ENCODE measurements around the gene MRM2. TPM values are rescaled to one million over a fixed set of nuclear protein-coding genes. Genes with fewer than 3 reads are reported as not detected.

Gene MRM2
- total RNA-seq, 1 experiment from 2014 or later, result 34.7 TPM

DNA sequence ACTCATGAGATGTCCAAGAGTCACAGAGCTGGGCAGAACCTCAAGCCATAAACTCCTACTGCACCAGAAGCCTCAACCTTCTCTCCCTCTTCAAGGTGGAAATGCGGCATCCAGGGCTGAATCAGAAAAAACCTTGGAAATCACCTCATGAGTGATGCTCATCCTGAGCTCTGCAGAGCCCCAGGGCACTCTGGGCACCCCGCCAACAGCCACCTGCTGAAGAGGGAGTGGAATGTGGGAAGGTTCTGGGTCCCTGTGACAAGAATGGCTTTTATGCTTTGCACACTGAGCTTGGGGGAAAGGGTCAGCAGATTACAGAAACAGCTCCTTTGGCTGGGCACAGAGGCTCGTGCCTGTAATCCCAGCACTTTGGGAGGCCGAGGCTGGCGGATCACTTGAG, 18.8 kb upstream of the MRM2 start:
- TF ChIP-seq, protein P1, sequence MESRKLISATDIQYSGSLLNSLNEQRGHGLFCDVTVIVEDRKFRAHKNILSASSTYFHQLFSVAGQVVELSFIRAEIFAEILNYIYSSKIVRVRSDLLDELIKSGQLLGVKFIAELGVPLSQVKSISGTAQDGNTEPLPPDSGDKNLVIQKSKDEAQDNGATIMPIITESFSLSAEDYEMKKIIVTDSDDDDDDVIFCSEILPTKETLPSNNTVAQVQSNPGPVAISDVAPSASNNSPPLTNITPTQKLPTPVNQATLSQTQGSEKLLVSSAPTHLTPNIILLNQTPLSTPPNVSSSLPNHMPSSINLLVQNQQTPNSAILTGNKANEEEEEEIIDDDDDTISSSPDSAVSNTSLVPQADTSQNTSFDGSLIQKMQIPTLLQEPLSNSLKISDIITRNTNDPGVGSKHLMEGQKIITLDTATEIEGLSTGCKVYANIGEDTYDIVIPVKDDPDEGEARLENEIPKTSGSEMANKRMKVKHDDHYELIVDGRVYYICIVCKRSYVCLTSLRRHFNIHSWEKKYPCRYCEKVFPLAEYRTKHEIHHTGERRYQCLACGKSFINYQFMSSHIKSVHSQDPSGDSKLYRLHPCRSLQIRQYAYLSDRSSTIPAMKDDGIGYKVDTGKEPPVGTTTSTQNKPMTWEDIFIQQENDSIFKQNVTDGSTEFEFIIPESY (IDR thresholded peaks at IDR 0.05; ENCODE audit: extremely low read depth, insufficient replicate concordance, low read length), result no peak
- no peak for TF ChIP-seq CBX3 (IDR thresholded peaks at IDR 0.05; ENCODE audit: low read depth)
- no peak for TF ChIP-seq ZFX (IDR thresholded peaks at IDR 0.05)
- TF ChIP-seq ELF1 (IDR thresholded peaks at IDR 0.05; ENCODE audit: borderline replicate concordance, low read depth), result no peak
- no peak overlapping the region for H2AFZ ChIP-seq (ENCODE audit: low read depth, low read length, poor library complexity, severe bottlenecking)
- ChIA-PET POLR2A (no interaction called here), CTCF (no interaction called here), RAD21 (ENCODE audit: low non-redundant PET in 1 of 2, low total read pairs in 2 of 2, uncharacterized antibody in 2 of 2, unreplicated experiment in 2 of 2) (no interaction called here)
- H3K4me3 ChIP-seq (replicated peaks in 1 of 2; ENCODE audit: low read depth in 1 of 2, low read length in 2 of 2), result no peak overlapping the region
- no TSS peak for BruUV-seq (replicated peaks)
- H3K27me3 ChIP-seq (ENCODE audit: insufficient read depth, low read length), result no peaks in the 10 kb centered on the region
- H3K9me2 ChIP-seq (ENCODE audit: insufficient read depth), result no peaks in the 10 kb centered on the region
- no peaks in the 10 kb centered on the region for H3K79me2 ChIP-seq (ENCODE audit: insufficient read depth, low read length)
- H3K27ac ChIP-seq (ENCODE audit: low read depth, low read length), result no peak overlapping the region
- DNase-seq (ENCODE audit: low read depth, low spot score) (no peak), ATAC-seq (peak; percentile 48; the same call in 1 of the 2 replicates)
- no peaks in the 10 kb centered on the region for H3K9me3 ChIP-seq (ENCODE audit: control insufficient read depth in 1 of 2, insufficient read depth in 1 of 2, low read depth in 1 of 2, low read length in 2 of 2)
- intact Hi-C loops (cut with micrococcal nuclease), result no loop called here
- H3K9ac ChIP-seq (ENCODE audit: low read length), result no peak overlapping the region
- H3K36me3 ChIP-seq (ENCODE audit: control insufficient read depth in 1 of 2, insufficient read depth in 2 of 2, low read length in 2 of 2), result no peaks in the 10 kb centered on the region; a peak in 1 of 4 replicates
- no peaks in the 10 kb centered on the region for H4K20me1 ChIP-seq (ENCODE audit: insufficient read depth)
- H3K4me2 ChIP-seq (ENCODE audit: low read length), result no peak overlapping the region
- peaks cover 6 to 8% of the 10 kb centered on the region in 2 experiments; a peak in 3 of 4 replicates for H3K4me1 ChIP-seq (ENCODE audit: control insufficient read depth in 1 of 2, insufficient read depth in 2 of 2, low read length in 2 of 2)

DNA sequence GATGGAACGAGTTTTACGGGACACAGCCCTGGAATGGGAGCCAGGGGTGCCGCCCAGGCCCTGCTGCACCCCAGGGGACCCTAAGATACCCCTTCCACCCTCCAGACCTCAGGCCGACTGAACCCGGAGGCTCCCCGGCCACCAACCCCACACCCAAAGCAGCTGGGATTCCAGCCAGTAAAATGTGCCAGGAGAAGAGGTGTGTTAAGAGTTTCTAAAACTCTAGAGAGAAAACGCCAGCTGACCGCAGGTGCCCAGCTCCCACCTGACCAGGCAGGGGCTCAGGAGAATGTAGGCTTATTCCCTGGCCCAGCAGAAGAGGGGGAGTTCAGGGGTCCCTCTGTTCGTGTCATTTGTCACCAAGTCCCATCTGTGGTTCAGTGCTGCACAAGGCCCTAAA, 17.5 kb upstream of the MRM2 start:
- H3K27ac ChIP-seq (ENCODE audit: low read depth, low read length), result no peak overlapping the region
- no peaks in the 10 kb centered on the region; a peak in 1 of 4 replicates for H3K36me3 ChIP-seq (ENCODE audit: control insufficient read depth in 1 of 2, insufficient read depth in 2 of 2, low read length in 2 of 2)
- RAD21 ChIA-PET (ENCODE audit: low non-redundant PET in 1 of 2, low total read pairs in 2 of 2, uncharacterized antibody in 2 of 2, unreplicated experiment in 2 of 2), result no interaction called here
- H3K9me2 ChIP-seq (ENCODE audit: insufficient read depth), result no peaks in the 10 kb centered on the region
- TF ChIP-seq ELF1 (IDR thresholded peaks at IDR 0.05; ENCODE audit: borderline replicate concordance, low read depth), result no peak
- no peak for TF ChIP-seq CEBPB (IDR thresholded peaks at IDR 0.05; ENCODE audit: low read depth)
- TF ChIP-seq CBX3 (IDR thresholded peaks at IDR 0.05; ENCODE audit: low read depth), result no peak
- no peak for TF ChIP-seq EZH2phosphoT487 (IDR thresholded peaks at IDR 0.05; ENCODE audit: borderline replicate concordance)
- no peak for TF ChIP-seq ZNF274 (IDR thresholded peaks at IDR 0.05; ENCODE audit: low read depth, low read length)
- TF ChIP-seq POLR2AphosphoS5 (IDR thresholded peaks at IDR 0.05; ENCODE audit: low read depth, low read length), result no peak
- no peak for TF ChIP-seq ZFX (IDR thresholded peaks at IDR 0.05)
- H3K4me2 ChIP-seq (ENCODE audit: low read length), result no peak overlapping the region
- no peak overlapping the region for H2AFZ ChIP-seq (ENCODE audit: low read depth, low read length, poor library complexity, severe bottlenecking)
- CTCF ChIA-PET, result no interaction called here
- H3K27me3 ChIP-seq (ENCODE audit: insufficient read depth, low read length), result no peaks in the 10 kb centered on the region
- POLR2A ChIA-PET, result no interaction called here
- H3K9me3 ChIP-seq (ENCODE audit: control insufficient read depth in 1 of 2, insufficient read depth in 1 of 2, low read depth in 1 of 2, low read length in 2 of 2), result no peaks in the 10 kb centered on the region
- no peak overlapping the region for H3K9ac ChIP-seq (ENCODE audit: low read length)
- peaks cover 6 to 15% of the 10 kb centered on the region in 2 experiments; a peak in 3 of 4 replicates for H3K4me1 ChIP-seq (ENCODE audit: control insufficient read depth in 1 of 2, insufficient read depth in 2 of 2, low read length in 2 of 2)
- no peaks in the 10 kb centered on the region for H3K79me2 ChIP-seq (ENCODE audit: insufficient read depth, low read length)
- no TSS peak for BruUV-seq (replicated peaks)
- H3K4me3 ChIP-seq (replicated peaks in 1 of 2; ENCODE audit: low read depth in 1 of 2, low read length in 2 of 2), result no peak overlapping the region
- intact Hi-C loops (cut with micrococcal nuclease), result no loop called here
- no peak for ATAC-seq
- no peak for DNase-seq (ENCODE audit: low read depth, low spot score)
- H4K20me1 ChIP-seq (ENCODE audit: insufficient read depth), result no peaks in the 10 kb centered on the region

Measured in HCT116 (cell line).